HG03442 (cell line): ENCODE results near the gene OR4D5.

ENCODE experiments used
- ATAC-seq: cut with Tn5 transposase; IDR thresholded peaks from one replicate; pipeline ENCODE4 v1.9.1; 2021; ENCODE audit warnings: mild to moderate bottlenecking, moderate library complexity; ENCODE audit not compliant: unreplicated experiment

The OR4D5 gene

DNA sequence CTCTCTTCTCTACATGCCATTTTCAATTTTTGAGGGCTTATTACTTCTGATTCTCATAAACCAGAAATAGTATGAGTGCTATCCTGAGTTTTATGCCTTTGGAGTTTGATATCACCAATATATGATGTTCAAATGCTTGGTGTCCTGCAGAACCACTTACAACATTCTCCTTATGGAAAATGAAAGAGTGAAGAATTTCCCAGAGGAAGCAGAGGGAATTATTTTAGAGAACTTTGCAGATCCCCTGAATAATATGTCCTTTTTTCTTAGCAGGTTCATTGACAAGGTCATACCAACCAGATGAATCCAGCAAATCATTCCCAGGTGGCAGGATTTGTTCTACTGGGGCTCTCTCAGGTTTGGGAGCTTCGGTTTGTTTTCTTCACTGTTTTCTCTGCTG is at the start of gene OR4D5:
OR4D5 (plus strand) TSS at position 301 of the 400 bp plus-strand sequence; CDS start at position 301, 0 bp downstream.
- ATAC-seq = no peak

DNA sequence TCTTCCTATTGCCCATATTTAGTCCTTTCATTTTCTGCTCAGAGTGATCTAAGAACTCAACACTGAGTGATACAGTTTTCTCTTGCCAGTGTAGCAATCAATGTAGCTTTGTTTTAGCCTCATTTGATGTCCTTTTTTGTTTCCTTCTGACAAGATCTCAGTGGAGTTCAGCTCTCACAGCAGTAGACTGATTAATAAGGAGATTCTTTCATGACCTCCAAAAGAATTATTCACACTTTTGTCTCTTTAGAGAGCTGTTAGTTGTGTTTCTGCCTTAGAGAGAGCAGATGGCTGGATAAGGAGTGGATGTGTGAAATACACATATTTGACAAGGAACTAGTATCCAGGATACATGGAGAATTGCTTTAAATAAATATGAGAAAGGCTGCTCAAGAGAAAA is 47.4 kb upstream of the OR4D5 start:
- ATAC-seq = no peak

DNA sequence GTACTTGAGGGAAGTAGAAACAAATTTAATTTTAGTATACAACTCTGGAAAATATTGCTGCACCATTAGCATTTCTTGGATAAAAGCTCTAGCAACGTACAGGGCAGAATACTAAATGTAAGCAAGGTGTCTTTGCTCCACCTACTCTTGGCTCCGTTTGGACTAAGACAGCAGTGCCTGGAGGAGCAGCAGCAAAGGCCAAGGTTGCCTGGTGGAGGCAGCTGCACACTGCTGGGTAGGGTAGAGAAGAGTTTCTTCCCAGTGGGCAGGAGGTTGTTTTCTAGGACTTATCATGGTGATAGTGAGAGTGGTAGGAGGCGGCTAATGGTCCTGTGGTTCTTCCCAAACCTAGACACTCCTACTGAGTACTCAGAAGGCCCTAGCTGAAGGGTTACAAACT is 39.6 kb upstream of the OR4D5 start:
- ATAC-seq = no peak

DNA sequence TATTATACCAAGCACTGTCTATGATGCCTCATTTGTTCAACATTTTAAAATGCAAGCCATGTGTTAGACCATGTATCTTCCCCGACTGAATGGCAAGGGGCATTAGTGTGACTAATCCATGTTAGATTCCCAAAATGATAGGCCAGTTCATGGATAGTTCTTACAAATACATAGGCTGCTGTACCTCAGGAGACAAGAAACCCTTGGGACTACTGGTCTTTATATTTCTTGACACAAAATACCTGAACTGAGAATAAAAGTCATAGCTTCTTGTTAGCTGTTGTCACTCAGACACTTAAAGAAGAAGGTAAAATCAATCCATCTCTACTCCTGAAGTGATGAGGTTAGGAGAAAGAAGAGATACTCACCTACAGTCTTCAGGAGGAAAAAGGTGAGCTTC is 37.5 kb upstream of the OR4D5 start, which contains the start of gene OR8D4:
OR8D4 (plus strand) TSS at position 301 of the 400 bp plus-strand sequence. CDS start 4,265 bp downstream, outside the sequence.
- no peak for ATAC-seq

DNA sequence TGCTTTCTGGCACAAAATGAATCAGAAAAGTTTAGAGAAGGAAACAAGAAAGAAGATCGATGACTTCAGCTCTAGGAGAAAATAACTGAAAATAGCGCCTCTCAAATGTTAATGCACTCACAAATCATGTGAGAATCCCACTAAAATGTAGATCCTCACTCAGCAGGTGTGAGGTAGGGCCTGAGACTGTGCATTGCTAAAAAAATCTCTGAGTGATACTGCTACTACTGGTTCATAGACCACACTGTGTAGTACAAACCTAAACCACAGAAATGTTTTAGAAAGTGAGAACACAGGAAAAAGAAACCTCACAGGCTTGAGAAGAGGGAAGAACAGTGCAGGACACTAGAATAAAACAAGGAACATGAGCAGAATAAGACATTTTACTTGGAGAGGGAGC is 35.5 kb upstream of the OR4D5 start:
- ATAC-seq = peak; percentile 97

DNA sequence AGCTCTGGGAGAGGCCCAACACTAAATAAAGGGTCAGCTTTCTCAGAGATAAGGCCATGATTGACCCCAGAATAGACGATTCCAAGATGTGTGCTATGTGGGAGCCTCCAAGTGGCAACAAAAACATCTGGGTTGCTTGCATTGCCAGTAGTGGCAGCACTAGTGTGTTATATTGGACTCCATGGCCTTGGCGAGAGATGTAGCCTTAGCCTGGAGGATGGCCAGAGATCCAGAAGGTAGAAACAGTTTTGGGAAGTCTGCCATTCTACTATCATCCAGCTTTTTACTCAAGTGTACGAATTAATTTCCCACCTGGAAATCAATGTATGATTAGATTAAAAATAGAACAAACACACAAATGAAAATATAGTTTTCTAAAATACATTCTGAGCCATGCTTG is 34.5 kb upstream of the OR4D5 start:
- ATAC-seq = no peak

DNA sequence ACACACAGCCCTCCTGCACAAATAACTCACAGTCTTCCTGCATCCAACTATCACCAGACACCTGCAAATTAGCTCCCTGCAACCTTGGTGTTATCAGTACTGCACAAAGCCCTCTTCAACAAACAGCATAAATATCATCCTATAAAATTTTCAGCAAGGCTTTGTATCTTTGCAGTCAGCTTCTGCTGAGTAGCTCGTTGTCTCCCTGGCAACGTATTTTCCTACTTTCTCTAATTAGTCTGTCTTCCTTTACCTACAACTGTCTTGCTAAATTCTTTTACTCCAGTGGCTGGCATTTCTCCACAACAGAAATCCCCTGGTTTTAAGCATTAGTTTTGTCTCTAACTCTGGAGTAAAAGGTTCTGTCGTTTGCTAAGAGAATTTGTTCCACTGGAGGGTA is 33.6 kb upstream of the OR4D5 start:
- no peak for ATAC-seq

DNA sequence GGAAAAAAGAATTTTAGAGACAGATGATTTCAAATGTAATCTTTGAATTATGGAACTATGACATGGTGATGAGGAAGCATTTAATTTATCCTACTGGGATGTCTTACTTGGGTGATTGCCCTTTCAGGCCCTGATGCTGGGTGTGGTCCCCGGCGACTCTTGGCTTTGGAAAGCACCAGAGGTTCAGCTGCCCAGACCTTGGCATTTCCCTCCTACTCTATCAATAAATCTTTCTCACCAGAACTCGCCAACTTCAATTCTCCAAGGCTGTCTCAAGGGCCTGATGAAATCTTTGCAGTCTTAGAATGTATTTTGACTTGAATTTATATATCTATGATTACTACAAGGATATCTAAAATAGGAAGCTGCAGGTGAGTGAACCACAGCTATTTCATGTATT is 18.5 kb upstream of the OR4D5 start:
- no peak for ATAC-seq

DNA sequence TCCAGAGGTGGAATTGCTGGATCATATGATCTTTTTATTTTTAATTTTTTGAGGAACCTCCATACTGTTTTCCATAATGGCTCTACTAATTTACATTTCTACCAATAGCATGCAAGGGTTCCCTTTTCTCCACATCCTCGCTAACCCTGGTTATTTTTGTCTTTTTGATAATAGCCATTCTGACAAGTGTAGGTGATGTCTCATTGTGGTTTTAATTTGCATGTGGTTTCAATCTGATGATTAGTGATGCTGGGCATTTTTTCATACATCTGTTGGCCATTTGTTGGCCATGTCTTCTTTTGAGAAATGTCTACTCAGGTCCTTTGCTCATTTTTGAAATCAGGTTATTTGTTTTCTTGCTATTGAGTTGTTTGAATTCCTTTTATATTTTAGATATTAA is 15.4 kb upstream of the OR4D5 start:
- no peak for ATAC-seq

DNA sequence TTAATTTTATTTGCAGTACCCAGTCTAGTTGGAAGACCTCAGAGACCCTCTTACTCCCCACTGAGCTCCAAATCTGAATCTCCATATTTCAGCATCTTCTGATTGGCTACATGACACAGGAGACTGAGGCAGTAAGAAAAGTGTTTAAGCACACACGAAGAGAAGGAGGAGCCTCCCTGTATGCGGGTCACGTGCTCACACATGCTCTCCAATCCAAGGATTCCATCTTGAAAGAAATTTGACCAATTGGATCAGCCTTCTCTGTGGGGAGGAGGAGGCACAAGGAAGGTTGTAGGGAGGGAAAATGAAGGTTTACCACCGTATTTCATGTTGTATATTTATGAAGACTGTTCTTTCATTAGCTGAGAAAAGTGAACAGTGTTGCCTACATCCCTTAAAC is 3.0 kb downstream of the OR4D5 start:
- no peak for ATAC-seq

DNA sequence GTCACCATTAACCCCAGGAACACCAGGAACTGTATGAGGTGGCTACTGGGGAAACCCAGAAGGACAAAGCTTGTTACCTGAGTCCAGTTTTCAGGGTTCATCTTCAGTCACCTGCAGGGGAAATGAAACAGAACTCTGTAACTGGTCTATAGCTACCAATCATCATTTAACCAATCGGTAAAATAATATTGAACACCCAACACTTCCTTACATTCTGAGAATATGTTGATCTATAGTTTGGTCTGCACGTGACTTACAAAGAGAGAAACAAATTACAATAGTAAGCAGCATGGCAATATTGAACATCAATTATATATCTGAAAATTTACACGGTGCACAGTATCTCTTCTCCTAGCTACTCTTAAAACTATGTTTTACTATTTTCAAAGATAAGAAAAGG is 4.3 kb downstream of the OR4D5 start, which contains the start of gene OR6T1:
OR6T1 (minus strand) TSS at position 101 of the 400 bp plus-strand sequence; CDS start at position 101, 0 bp downstream.
- ATAC-seq = no peak

DNA sequence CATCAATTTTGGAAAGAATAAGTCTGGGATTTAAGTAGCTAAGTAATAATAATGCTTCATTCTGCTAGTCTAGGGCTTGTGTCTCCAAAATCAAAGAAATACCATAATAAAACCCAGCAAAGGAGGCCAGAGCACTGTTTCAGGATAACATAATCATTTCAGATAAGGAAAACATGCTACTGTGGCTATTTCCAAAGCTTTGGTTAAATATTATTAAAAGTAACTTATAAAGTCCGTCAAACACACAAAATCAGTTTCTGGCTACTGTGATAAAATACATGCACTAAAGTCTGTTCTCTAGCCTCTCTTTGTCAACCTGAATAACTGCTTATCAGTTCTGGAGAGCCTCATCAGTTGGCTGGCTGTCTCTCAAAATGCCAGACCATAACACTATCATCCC is 5.7 kb downstream of the OR4D5 start:
- no peak for ATAC-seq

DNA sequence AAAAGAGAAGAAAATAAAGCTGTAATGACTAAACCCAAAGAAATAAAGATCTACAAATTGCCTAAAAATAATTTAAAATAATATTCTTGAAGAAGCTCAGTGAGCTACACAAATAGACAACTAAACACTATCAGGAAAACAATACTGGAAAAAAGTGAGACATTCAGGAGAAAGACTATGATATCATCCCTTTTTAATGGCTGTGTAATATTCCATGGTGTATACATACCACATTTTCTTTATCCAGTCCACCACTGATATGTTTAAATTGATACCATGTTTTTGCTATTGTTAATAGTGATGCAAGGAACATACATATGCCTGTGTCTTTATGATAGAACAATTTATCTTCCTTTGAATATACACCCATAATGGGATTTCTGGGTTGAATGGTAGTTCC is 17.3 kb downstream of the OR4D5 start:
- ATAC-seq = no peak

DNA sequence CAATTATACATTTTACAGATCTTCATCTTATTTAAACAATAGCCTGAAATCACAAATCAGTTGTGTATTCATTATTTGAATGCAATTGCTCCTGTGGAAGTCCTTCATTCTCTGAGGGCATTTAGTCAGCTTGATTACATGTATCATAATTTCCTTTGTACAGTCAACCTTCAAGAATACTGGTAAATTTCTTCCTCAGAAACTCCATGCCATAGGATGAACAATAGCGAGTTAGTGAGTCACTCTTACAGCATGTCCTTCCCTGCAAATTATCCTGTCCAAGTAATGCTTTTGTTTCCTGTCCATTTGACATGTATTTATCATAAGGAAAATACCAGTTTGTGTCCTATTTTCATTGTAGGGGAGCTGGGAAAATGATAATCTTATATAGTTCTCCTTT is 34.4 kb downstream of the OR4D5 start:
- no peak for ATAC-seq

DNA sequence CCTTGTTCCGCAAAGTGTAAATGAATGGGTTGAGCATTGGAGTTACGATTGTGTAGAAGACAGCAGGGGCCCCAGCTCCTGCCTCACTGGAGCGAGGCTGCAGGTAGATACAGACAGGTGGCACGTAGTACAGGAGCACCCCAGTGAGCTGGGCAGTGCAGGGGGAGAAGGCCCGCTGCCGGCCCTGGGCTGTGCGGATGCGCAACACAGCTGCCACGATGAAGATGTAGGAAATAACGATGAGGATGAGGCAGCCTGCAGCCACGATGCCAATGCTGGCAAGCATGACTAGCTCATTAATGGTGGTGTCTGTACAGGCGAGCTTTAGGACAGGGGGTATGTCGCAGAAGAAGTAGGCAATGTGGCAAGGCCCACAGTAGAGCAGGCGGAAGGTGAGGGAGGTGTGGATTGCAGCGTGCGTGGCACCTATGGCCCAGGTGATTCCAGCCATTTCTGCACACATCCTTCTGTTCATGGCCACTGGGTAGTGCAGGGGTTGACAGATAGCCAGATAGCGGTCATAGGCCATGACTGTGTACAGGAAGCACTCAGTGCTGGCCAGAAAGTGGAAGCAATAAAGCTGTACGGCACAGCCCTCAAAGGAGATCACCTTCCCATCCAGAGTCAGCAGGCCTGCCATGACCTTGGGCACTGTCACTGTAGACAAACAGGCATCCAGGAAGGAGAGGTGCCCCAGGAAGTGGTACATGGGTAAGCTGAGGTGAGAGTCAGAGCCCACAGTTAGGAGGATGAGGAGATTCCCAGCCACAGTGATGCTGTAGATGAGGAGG is 37.5 kb downstream of the OR4D5 start:
- ATAC-seq = no peak

DNA sequence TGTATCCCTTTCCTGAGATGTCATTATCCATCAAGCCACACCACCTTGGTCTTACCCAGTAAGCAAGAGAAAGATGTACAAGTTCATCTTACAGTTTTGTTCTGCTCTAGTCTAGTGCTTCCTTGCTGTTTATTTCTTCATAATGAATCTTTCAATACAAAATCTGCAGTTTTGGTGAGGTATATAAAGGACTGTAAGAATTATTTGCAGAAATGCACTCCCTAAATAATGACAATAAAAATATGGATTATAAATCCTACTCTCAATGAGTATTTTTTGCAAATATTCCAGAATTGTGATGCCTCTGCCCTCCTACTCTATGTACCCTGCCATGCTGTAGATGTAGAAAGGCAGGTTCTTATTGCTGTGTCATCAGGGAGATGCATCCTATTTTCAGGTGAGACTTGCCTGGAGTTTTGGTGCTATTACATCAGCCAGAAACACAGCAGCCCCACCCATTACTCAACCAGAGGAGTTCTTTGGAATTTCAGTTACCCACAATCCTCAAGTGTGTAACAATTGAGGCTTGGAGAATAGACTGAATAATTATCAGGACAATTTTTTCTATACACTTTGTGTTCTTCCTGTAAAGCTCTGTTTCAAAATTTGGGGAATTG is 38.4 kb downstream of the OR4D5 start, which contains the start of gene OR10S1:
OR10S1 (minus strand) TSS at position 51 of the 617 bp plus-strand sequence. CDS start 117 bp downstream, outside the sequence.
- no peak for ATAC-seq

DNA sequence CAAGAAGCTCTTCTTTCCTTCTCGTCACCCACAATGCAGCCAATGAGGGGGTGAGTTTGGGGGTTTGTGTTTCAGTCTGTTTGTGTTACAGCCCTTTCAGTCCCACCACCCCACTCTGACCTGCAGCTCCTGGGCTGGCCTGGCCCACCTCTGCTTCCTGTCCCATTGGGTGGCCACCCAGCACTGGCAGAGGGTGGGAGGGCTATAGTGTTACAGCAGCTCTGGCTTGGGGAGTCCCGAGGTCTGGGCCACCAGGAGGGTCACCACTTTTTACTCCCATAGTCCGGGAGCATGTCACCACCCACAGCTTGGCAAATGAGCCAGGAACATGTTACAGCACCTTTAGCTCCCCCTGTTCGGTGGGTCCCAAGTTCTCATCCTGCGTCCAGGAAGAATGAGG is 39.9 kb downstream of the OR4D5 start:
- no peak for ATAC-seq
